Measurements from ENCODE around the gene USP5. TPM values are rescaled to one million over a fixed set of nuclear protein-coding genes. Genes with fewer than 3 reads are reported as not detected.

Gene USP5
- total RNA-seq, 6 donors from 2014 or later: 22.6 to 77.0 (median 35.6) TPM

GRCh38 chr12:6840330-6840729 lies 11.6 kb upstream of the USP5 start:
- Histone ChIP-seq H3K4me3 (no peak overlapping the region), H3K27me3 (no peaks in the 10 kb centered on the region), H3K27ac (no peak overlapping the region), H3K36me3 (peaks cover 0 to 17% (median 0%) of the 10 kb centered on the region in 4 donors), H3K4me1 (peaks cover 0 to 5% (median 0%) of the 10 kb centered on the region in 4 donors), H3K9me3 (no peaks in the 10 kb centered on the region)
- ATAC-seq (ENCODE audit: low FRiP score in 2 of 2) (no peak), DNase-seq (no peak)
- TF ChIP-seq CTCF (IDR thresholded peaks at IDR 0.05) (no peak), POLR2A (IDR thresholded peaks at IDR 0.05) (no peak), POLR2AphosphoS5 (IDR thresholded peaks at IDR 0.05) (no peak), EP300 (IDR thresholded peaks at IDR 0.05) (no peak)
- 53 to 100% methylated on average over 1 of the region's 1 CpG for WGBS, 2 donors

- TF ChIP-seq POLR2AphosphoS5 (IDR thresholded peaks at IDR 0.05): no peak
- TF ChIP-seq POLR2A (IDR thresholded peaks at IDR 0.05): no peak
- TF ChIP-seq EP300 (IDR thresholded peaks at IDR 0.05): no peak
- TF ChIP-seq CTCF (IDR thresholded peaks at IDR 0.05): no peak
- Histone ChIP-seq H3K4me1 (peaks cover 0 to under 1% (median 0%) of the 10 kb centered on the region in 4 donors), H3K36me3 (peaks cover 0 to 17% (median 2%) of the 10 kb centered on the region in 4 donors), H3K27me3 (no peaks in the 10 kb centered on the region), H3K27ac (no peak within 1 kb of the TSS), H3K9me3 (no peaks in the 10 kb centered on the region), H3K4me3 (no peak within 1 kb of the TSS)
- WGBS, 2 donors: 57 to 76% methylated on average over 10 to 12 of the region's 24 CpGs
- DNase-seq (peak in 1 of 2 donors; percentile 79), ATAC-seq (ENCODE audit: low FRiP score in 2 of 2) (no peak)
Measured at GRCh38 chr12:6840761-6841515, 11.0 kb upstream of the USP5 start, which contains the start of gene GNB3. GNB3 (plus strand) TSS chr12:6840925; CDS start chr12:6841288, 363 bp downstream.

- H3K27ac ChIP-seq: no peak overlapping the region
- H3K9me3 ChIP-seq: no peaks in the 10 kb centered on the region
- no peak overlapping the region for H3K4me3 ChIP-seq
- H3K27me3 ChIP-seq: no peaks in the 10 kb centered on the region
- peaks cover 0 to 17% (median 2%) of the 10 kb centered on the region in 4 donors for H3K36me3 ChIP-seq
- 84 to 99% methylated on average over 4 of the region's 4 CpGs for WGBS, 2 donors
- TF ChIP-seq POLR2AphosphoS5 (IDR thresholded peaks at IDR 0.05) (no peak), CTCF (IDR thresholded peaks at IDR 0.05) (no peak), EP300 (IDR thresholded peaks at IDR 0.05) (no peak), POLR2A (IDR thresholded peaks at IDR 0.05) (no peak)
- DNase-seq (no peak), ATAC-seq (ENCODE audit: low FRiP score in 2 of 2) (no peak)
- H3K4me1 ChIP-seq: no peaks in the 10 kb centered on the region
Measured at GRCh38 chr12:6842075-6842474, 9.9 kb upstream of the USP5 start.

GRCh38 chr12:6843118-6843902 lies 8.6 kb upstream of the USP5 start:
- H3K36me3 ChIP-seq: peaks cover 0 to 5% (median 2%) of the 10 kb centered on the region in 4 donors
- TF ChIP-seq POLR2AphosphoS5 (IDR thresholded peaks at IDR 0.05) (no peak), EP300 (IDR thresholded peaks at IDR 0.05) (no peak), CTCF (IDR thresholded peaks at IDR 0.05) (peak in 1 of 6 experiments; percentile 6)
- H3K27ac ChIP-seq: no peak overlapping the region
- no peaks in the 10 kb centered on the region for H3K4me1 ChIP-seq
- no peak for DNase-seq
- H3K27me3 ChIP-seq: no peaks in the 10 kb centered on the region
- no peak for ATAC-seq (ENCODE audit: low FRiP score in 2 of 2)
- H3K4me3 ChIP-seq: no peak overlapping the region
- H3K9me3 ChIP-seq: no peaks in the 10 kb centered on the region
- WGBS, 2 donors: 78 to 92% methylated on average over 8 to 16 of the region's 16 CpGs

All from upper lobe of left lung (tissue), 6 donors.